B cell (primary cell): ENCODE results near the gene P2RX2. TPM values are rescaled to one million over a fixed set of nuclear protein-coding genes. Genes with fewer than 3 reads are reported as not detected.
"Not testable (repeated sequence)": the region's sequence is repeated elsewhere in the genome, so short reads cannot be mapped to it uniquely, and the experiment has no call there.

Experiments
- ATAC-seq: fragments of 200-7000 bp; cut with Tn5 transposase; one replicate; pipeline ENCODE4 v1.10.0; 2021; ENCODE audit warnings: low read depth, mild to moderate bottlenecking, moderate number of reproducible peaks, moderate library complexity
- CTCF ChIA-PET: fragments of 350-600 bp; sonication (Branson Sonifier 250); formaldehyde crosslinking; loops from one replicate; lab custom pipeline; 2021; ENCODE audit warnings: antibody characterized with exemption, inconsistent platforms; lab: Charles Lee
- POLR2A ChIA-PET: fragments of 350-600 bp; sonication (Branson Sonifier 250); formaldehyde crosslinking; loops from one replicate; lab custom pipeline; 2021; ENCODE audit warnings: antibody characterized with exemption; lab: Charles Lee
- DNase-seq: peaks from one replicate; pipeline ENCODE4 v3.0.0; 2013
- H2AFZ ChIP-seq: 2 replicates; pipeline ENCODE4 v1.6.1; 2012; ENCODE audit warnings: mild to moderate bottlenecking, low read depth, low read length; ENCODE audit not compliant: insufficient read depth, poor library complexity, severe bottlenecking
- H3K27ac ChIP-seq, 2 donors: 1 replicate in 1 of 2; 2 replicates in 1 of 2; pipeline ENCODE4 v1.5.1; 2012 to 2013; ENCODE audit warnings: low read length in 2 of 2, mild to moderate bottlenecking in 2 of 2, moderate library complexity in 1 of 2
- H3K27me3 ChIP-seq, 4 experiments: fragments of 200-600 bp in 1 of 4; sonication (generic) in 1 of 4; replicated peaks in 1 of 4; 1 replicate in 2 of 4; 2 replicates in 2 of 4; pipeline versions ENCODE4 v1.6.1 to v1.7.0; 2013 to 2016; ENCODE audit warnings: low read length in 3 of 4, mild to moderate bottlenecking in 2 of 4, mixed read lengths in 1 of 4, moderate library complexity in 1 of 4; ENCODE audit not compliant: insufficient read depth in 4 of 4, control insufficient read depth in 3 of 4; ENCODE audit errors: control extremely low read depth in 1 of 4
- H3K36me3 ChIP-seq, 2 experiments: replicated peaks in 1 of 2; 1 replicate in 1 of 2; 2 replicates in 1 of 2; pipeline versions ENCODE4 v1.6.1 to v1.7.1; 2013; ENCODE audit warnings: low read length in 1 of 2; ENCODE audit not compliant: insufficient read depth in 2 of 2, control insufficient read depth in 1 of 2; ENCODE audit errors: control extremely low read depth in 1 of 2, extremely low read depth in 1 of 2
- H3K4me1 ChIP-seq, 2 donors: fragments of 200-600 bp in 1 of 2; sonication (generic) in 1 of 2; 1 replicate in 1 of 2; 2 replicates in 1 of 2; pipeline versions ENCODE4 v1.5.1 to v1.6.1; 2013 to 2017; ENCODE audit warnings: low read length in 2 of 2; ENCODE audit not compliant: control insufficient read depth in 2 of 2, insufficient read depth in 2 of 2
- H3K4me2 ChIP-seq: replicated peaks from 2 replicates; pipeline ENCODE3; 2012; ENCODE audit warnings: mild to moderate bottlenecking, low read depth, low read length; ENCODE audit not compliant: poor library complexity, severe bottlenecking
- H3K4me3 ChIP-seq, 5 experiments: fragments of 200-600 bp in 1 of 5; sonication (generic) in 1 of 5; 1 replicate in 3 of 5; 2 replicates in 2 of 5; pipeline versions ENCODE4 v1.5.1 to v1.7.0; 2011 to 2016; ENCODE audit warnings: low read length in 4 of 5, mild to moderate bottlenecking in 4 of 5, low read depth in 2 of 5, control low read depth in 1 of 5, moderate library complexity in 1 of 5; ENCODE audit not compliant: insufficient read depth in 1 of 5; ENCODE audit errors: control extremely low read depth in 1 of 5, extremely low read depth in 1 of 5
- H3K79me2 ChIP-seq: fragments of 200-600 bp; sonication (generic); one replicate; pipeline ENCODE4 v1.6.0; 2016; ENCODE audit warnings: low read length; ENCODE audit not compliant: control insufficient read depth, insufficient read depth
- H3K9ac ChIP-seq: fragments of 200-600 bp; sonication (generic); 2 replicates; pipeline ENCODE4 v1.6.1; 2017; ENCODE audit warnings: mild to moderate bottlenecking, low read length, moderate library complexity
- H3K9me3 ChIP-seq, 3 donors: one replicate each; pipeline versions ENCODE4 v1.6.1 to v1.7.1; 2013; ENCODE audit warnings: low read length in 2 of 3; ENCODE audit not compliant: control insufficient read depth in 2 of 3, insufficient read depth in 1 of 3; ENCODE audit errors: control extremely low read depth in 1 of 3
- H4K20me1 ChIP-seq: 2 replicates; pipeline ENCODE4 v1.6.0; 2012; ENCODE audit warnings: mild to moderate bottlenecking, low read length; ENCODE audit not compliant: insufficient read depth, control insufficient read depth, poor library complexity, severe bottlenecking
- H3K27ac Mint-ChIP-seq: one replicate; pipeline ENCODE4 v1.8.0; 2021; ENCODE audit warnings: mixed read lengths
- H3K27me3 Mint-ChIP-seq: one replicate; pipeline ENCODE4 v1.8.0; 2021; ENCODE audit warnings: mixed read lengths
- H3K4me1 Mint-ChIP-seq: one replicate; pipeline ENCODE4 v1.8.0; 2021; ENCODE audit warnings: mixed read lengths
- H3K4me3 Mint-ChIP-seq: one replicate; pipeline ENCODE4 v1.8.0; 2021; ENCODE audit warnings: mixed read lengths
- H3K9me3 Mint-ChIP-seq: one replicate; pipeline ENCODE4 v1.8.0; 2022; ENCODE audit warnings: mixed read lengths; ENCODE audit not compliant: insufficient read depth
- CTCF ChIP-seq: fragments of 200-600 bp; IDR thresholded peaks from one replicate; pipeline ENCODE4 v1.8.0; 2022; ENCODE audit warnings: antibody characterized with exemption, mild to moderate bottlenecking
- EZH2 ChIP-seq: IDR thresholded peaks from 2 replicates; pipeline ENCODE4 v1.6.1; 2012; ENCODE audit warnings: borderline replicate concordance, low read depth, mild to moderate bottlenecking, moderate library complexity, low read length; ENCODE audit not compliant: insufficient read depth, poor library complexity, severe bottlenecking
- WGBS: methylation state at CpG from one replicate; pipeline ENCODE4 v1.1.5; 2013; ENCODE audit warnings: missing lambda C conversion rate; ENCODE audit not compliant: insufficient coverage; 5-methylcytosine and 5-hydroxymethylcytosine counted together
- intact Hi-C: fragments of 100-400 bp; cut with micrococcal nuclease; formaldehyde crosslinking; loops from one replicate; pipeline ENCODE4 v1.10.0; 2022
- polyA plus RNA-seq: library from polyadenylated mRNA; depleted of rRNA; stranded (reverse); fragments of >200 nt; gene quantifications from 2 replicates; pipeline ENCODE4 v1.2.3, GENCODE V29; 2012
- total RNA-seq, 2 donors: library from RNA; stranded (reverse); fragments of 120-200 nt in 1 of 2; gene quantifications; 1 replicate in 1 of 2; 2 replicates in 1 of 2; pipeline versions ENCODE4 v1.2.3 to v1.2.4, GENCODE V29; 2013 to 2022

The P2RX2 gene
- total and polyA plus RNA-seq, 2 donors (not counting 1 experiment from before 2014, with no cell fraction given): not detected

GRCh38 chr12:132597333-132598316 lies 21.0 kb upstream of the P2RX2 start:
- peaks cover 0 to 17% (median 6%) of the 10 kb centered on the region in 4 experiments for H3K27me3 ChIP-seq
- no peak for TF ChIP-seq EZH2
- TF ChIP-seq CTCF: no peak
- ChIA-PET POLR2A (no interaction called here), CTCF (no interaction called here)
- peak overlapping the region in 4 of 5 experiments; percentile 31 to 76 (median 54) for H3K4me3 ChIP-seq
- peaks cover 26% of the 10 kb centered on the region for H3K4me1 Mint-ChIP-seq
- peaks cover 22 to 29% of the 10 kb centered on the region in 2 donors for H3K4me1 ChIP-seq
- peak overlapping the region; percentile 75 for H2AFZ ChIP-seq
- no peak overlapping the region for H3K27ac ChIP-seq
- peak overlapping the region; percentile 97 for H3K4me2 ChIP-seq
- peak; percentile 69 for DNase-seq
- no peaks in the 10 kb centered on the region for H3K9me3 Mint-ChIP-seq
- 6% methylated on average over 8 of the region's 58 CpGs for WGBS
- peak overlapping the region; percentile 65 for H3K9ac ChIP-seq
- no peaks in the 10 kb centered on the region for H3K36me3 ChIP-seq
- H3K27ac Mint-ChIP-seq: peak overlapping the region; percentile 66
- ATAC-seq: peak; percentile 52
- H4K20me1 ChIP-seq: peaks cover 5% of the 10 kb centered on the region
- no peaks in the 10 kb centered on the region for H3K79me2 ChIP-seq
- H3K4me3 Mint-ChIP-seq: peak overlapping the region; percentile 75
- peaks cover 10% of the 10 kb centered on the region for H3K27me3 Mint-ChIP-seq
- H3K9me3 ChIP-seq: peaks cover 0 to 18% (median 0%) of the 10 kb centered on the region in 3 donors
- intact Hi-C loops: no loop called here

- H3K4me2 ChIP-seq, H3K9me3 Mint-ChIP-seq, DNase-seq, H3K27ac Mint-ChIP-seq, H3K4me3 ChIP-seq, H3K9ac ChIP-seq, H2AFZ ChIP-seq, H3K27me3 Mint-ChIP-seq, H3K79me2 ChIP-seq, H3K27ac ChIP-seq, ATAC-seq, intact Hi-C loops, H3K36me3 ChIP-seq, H4K20me1 ChIP-seq: not testable (repeated sequence)
- ChIA-PET CTCF (interaction anchor here (1.5 to 2.4 kb wide), 2 partner anchors 16 to 19 kb away, joined by 6 to 13 read pairs; partner anchors contain the start of gene P2RX2), POLR2A (interaction anchor here (0.7 kb wide), 1 partner anchor 19 kb away, joined by 3 read pairs; no protein-coding TSS in a partner anchor)
- H3K4me1 Mint-ChIP-seq: peaks cover 26% of the 10 kb centered on the region
- peaks cover 0 to 15% (median 0%) of the 10 kb centered on the region in 3 donors for H3K9me3 ChIP-seq
- peaks cover 22 to 29% of the 10 kb centered on the region in 2 donors for H3K4me1 ChIP-seq
- 83% methylated on average over 4 of the region's 6 CpGs for WGBS
- peak overlapping the region; percentile 84 for H3K4me3 Mint-ChIP-seq
- H3K27me3 ChIP-seq: peaks cover 0 to 34% (median 8%) of the 10 kb centered on the region in 4 experiments
Measured at GRCh38 chr12:132599502-132599901, 19.1 kb upstream of the P2RX2 start.
